K562 (cell line): ENCODE measurements around the gene PTPRG. TPM values are rescaled to one million over a fixed set of nuclear protein-coding genes. Genes with fewer than 3 reads are reported as not detected.

Experiments
- ATAC-seq: fragments of 200-7000 bp; cut with Tn5 transposase; 3 replicates; pipeline ENCODE4 v1.9.1; 2020; ENCODE audit warnings: moderate library complexity
- BruUV-seq: library from RNA; stranded (reverse); fragments of 400-500 nt; replicated peaks from 2 replicates; lab custom pipeline; 2021; lab: Mats Ljungman, UMichigan
- CTCF ChIA-PET: fragments of 300-600 bp; formaldehyde crosslinking; extraction: SDS; loops from one replicate; lab custom pipeline; 2021; ENCODE audit warnings: low intra/inter-chr PET ratio; lab: Yijun Ruan, JAX
- POLR2A ChIA-PET: fragments of 300-600, 350-650 bp; sonication (Branson Sonifier 250); formaldehyde crosslinking; extraction: SDS; loops from one replicate; lab custom pipeline; 2021; ENCODE audit warnings: antibody characterized with exemption, inconsistent platforms; lab: Yijun Ruan, JAX
- DNase-seq, 4 experiments: peaks; one replicate each; pipeline versions ENCODE4 v3.0.0 to v3.0.0-alpha.2; 2011 to 2018; ENCODE audit warnings: low spot score in 3 of 4, mixed read lengths in 3 of 4; ENCODE audit errors: extremely low read depth in 1 of 4
- FAIRE-seq: peaks from 2 replicates; lab custom pipeline; 2011; peaks lifted over from hg19 to GRCh38; lab: Jason Lieb, UNC
- H2AFZ ChIP-seq: 2 replicates; pipeline ENCODE4 v1.6.0; 2011; ENCODE audit warnings: low read depth, low read length, control low read depth, inconsistent platforms
- H3K27ac ChIP-seq: fragments of 200-600 bp; 3 replicates; pipeline ENCODE4 v1.8.0; 2011; ENCODE audit warnings: low read depth, mild to moderate bottlenecking, control low read depth, inconsistent platforms, low read length, moderate library complexity, mixed read lengths; ENCODE audit errors: extremely low read depth
- H3K27me3 ChIP-seq, 2 experiments: fragments of 300-600 bp in 1 of 2; 2 replicates in 1 of 2; 3 replicates in 1 of 2; pipeline versions ENCODE4 v1.6.0 to v1.8.0; 2011; ENCODE audit warnings: inconsistent platforms in 2 of 2, low read length in 2 of 2, mild to moderate bottlenecking in 1 of 2, mixed read lengths in 1 of 2, moderate library complexity in 1 of 2; ENCODE audit not compliant: control insufficient read depth in 2 of 2, insufficient read depth in 2 of 2
- H3K36me3 ChIP-seq: fragments of 300-600 bp; 3 replicates; pipeline ENCODE4 v1.8.0; 2011; ENCODE audit warnings: mild to moderate bottlenecking, low read length, inconsistent platforms; ENCODE audit not compliant: control insufficient read depth, insufficient read depth
- H3K4me1 ChIP-seq, 2 experiments: fragments of 200-600 bp in 1 of 2; replicated peaks in 1 of 2; 2 replicates in 1 of 2; 3 replicates in 1 of 2; pipeline versions ENCODE4 v1.5.1 to v1.8.0; 2011; ENCODE audit warnings: inconsistent platforms in 2 of 2, low read length in 2 of 2, mild to moderate bottlenecking in 1 of 2, mixed read lengths in 1 of 2, moderate library complexity in 1 of 2; ENCODE audit not compliant: control insufficient read depth in 2 of 2, insufficient read depth in 2 of 2
- H3K4me2 ChIP-seq: 2 replicates; pipeline ENCODE4 v1.6.1; 2011; ENCODE audit warnings: low read length, control low read depth, inconsistent platforms, mixed read lengths; ENCODE audit not compliant: insufficient read depth
- H3K4me3 ChIP-seq: fragments of 200-600 bp; sonication (generic), shearing (Covaris generic); 2 replicates; pipeline ENCODE4 v1.5.1; 2016; ENCODE audit warnings: control low read depth, inconsistent platforms
- H3K79me2 ChIP-seq: fragments of 200-600 bp; 3 replicates; pipeline ENCODE4 v1.8.0; 2011; ENCODE audit warnings: low read length, inconsistent platforms; ENCODE audit not compliant: control insufficient read depth, insufficient read depth
- H3K9ac ChIP-seq, 2 experiments: 2 replicates each; pipeline versions ENCODE4 v1.6.0 to v1.6.1; 2011; ENCODE audit warnings: low read depth in 2 of 2, low read length in 2 of 2, control low read depth in 1 of 2, inconsistent platforms in 1 of 2, mild to moderate bottlenecking in 1 of 2, mixed read lengths in 1 of 2; ENCODE audit not compliant: insufficient read depth in 1 of 2
- H3K9me1 ChIP-seq: one replicate; pipeline ENCODE4 v1.6.0; 2011; ENCODE audit warnings: inconsistent platforms, mild to moderate bottlenecking, low read length, moderate library complexity; ENCODE audit not compliant: control insufficient read depth, insufficient read depth
- H3K9me3 ChIP-seq: replicated peaks from 2 replicates; pipeline ENCODE4 v1.5.1; 2011; ENCODE audit warnings: low read depth, low read length, inconsistent platforms; ENCODE audit not compliant: control insufficient read depth, insufficient read depth
- H4K20me1 ChIP-seq: replicated peaks from 2 replicates; pipeline ENCODE4 v1.6.1; 2011; ENCODE audit warnings: low read length, inconsistent platforms, mixed read lengths; ENCODE audit not compliant: control insufficient read depth, insufficient read depth
- BCOR ChIP-seq: fragments of 450-650 bp; IDR thresholded peaks from 2 replicates; pipeline ENCODE4 v1.6.1; 2016
- BRCA1 ChIP-seq, 2 experiments: fragments of 450-650 bp in 1 of 2; sonication (generic) in 1 of 2; formaldehyde crosslinking in 1 of 2; IDR thresholded peaks; 2 replicates each; pipeline versions ENCODE4 v1.5.0 to v1.6.1; 2017 to 2020; ENCODE audit warnings: mild to moderate bottlenecking in 1 of 2, missing genetic modification reagents in 1 of 2
- SMARCB1 ChIP-seq: IDR thresholded peaks from 2 replicates; pipeline ENCODE4 v1.6.1; 2011; ENCODE audit warnings: improper control_type of control experiment, low read depth; ENCODE audit not compliant: insufficient read length
- TAL1 ChIP-seq: fragments of 450-650 bp; IDR thresholded peaks from 2 replicates; pipeline ENCODE4 v1.6.1; 2016; ENCODE audit warnings: mild to moderate bottlenecking
- TBP ChIP-seq: optimal IDR thresholded peaks from 2 replicates; pipeline ENCODE3; 2011; ENCODE audit warnings: low read depth, low read length, improper control_type of control experiment
- WGBS: fragments of 100-300 bp; shearing (Covaris generic); methylation state at CpG from one replicate; pipeline ENCODE4 v1.1.6; 2016; ENCODE audit warnings: low coverage, mixed read lengths; ENCODE audit not compliant: insufficient coverage; ENCODE audit errors: missing lambda C conversion rate; 5-methylcytosine and 5-hydroxymethylcytosine counted together
- in situ Hi-C: fragments of 300-500 bp; cut with MboI; formaldehyde crosslinking; loops from 4 replicates; pipeline ENCODE4 v1.15.0; 2018; ENCODE audit warnings: inconsistent platforms, mixed read lengths
- intact Hi-C: fragments of 100-400 bp; cut with micrococcal nuclease; formaldehyde crosslinking; loops from 2 replicates; pipeline ENCODE4 v1.14.2; 2022
- polyA plus RNA-seq, 8 experiments: library from polyadenylated mRNA; depleted of rRNA in 4 of 8; stranded (reverse) in 5 of 8; unstranded in 3 of 8; fragments of >200 nt; fragmentation: Nextera tagmentation in 2 of 8; fragmentation: Illumina TruSeq in 1 of 8; extraction: Ambion mirVana in 2 of 8; extraction: Trizol in 1 of 8; gene quantifications; 2 replicates each; pipeline versions ENCODE4 v1.2.1 to v1.2.3, GENCODE V29; 2011 to 2014; ENCODE audit warnings: inconsistent platforms in 1 of 8, missing spikeins in 1 of 8
- total RNA-seq, 7 experiments: library from RNA; depleted of rRNA in 6 of 7; stranded (reverse); fragments of >200 nt in 6 of 7; fragmentation: Illumina TruSeq in 2 of 7; extraction: Trizol in 2 of 7; gene quantifications; 2 replicates each; pipeline versions ENCODE4 v1.2.1 to v1.2.3, GENCODE V29; 2011 to 2021; ENCODE audit warnings: low replicate concordance in 1 of 7
- TF ChIP-seq, protein P1 (sequence below): sonication (generic); IDR thresholded peaks from 2 replicates; pipeline ENCODE4 v1.6.1; 2016
- TF ChIP-seq, protein P2 (sequence below): fragments of 250-450 bp; sonication (Bioruptor Pico); IDR thresholded peaks from 2 replicates; pipeline ENCODE4 v1.8.0; 2022; ENCODE audit warnings: inconsistent platforms
- TF ChIP-seq, protein P3 (sequence below): sonication (generic); formaldehyde crosslinking; IDR thresholded peaks from 2 replicates; pipeline ENCODE4 v1.8.1; 2022; ENCODE audit warnings: missing genetic modification reagents
- TF ChIP-seq, protein P4 (sequence below): fragments of 450-650 bp; IDR thresholded peaks from 2 replicates; pipeline ENCODE4 v1.6.1; 2016; ENCODE audit warnings: low read depth

PTPRG gene
- total and polyA plus RNA-seq, 9 of the 15 experiments (the other 6 are each of a cell fraction or from before 2014, with no cell fraction given) = 0.16 TPM; not detected in 8

DNA sequence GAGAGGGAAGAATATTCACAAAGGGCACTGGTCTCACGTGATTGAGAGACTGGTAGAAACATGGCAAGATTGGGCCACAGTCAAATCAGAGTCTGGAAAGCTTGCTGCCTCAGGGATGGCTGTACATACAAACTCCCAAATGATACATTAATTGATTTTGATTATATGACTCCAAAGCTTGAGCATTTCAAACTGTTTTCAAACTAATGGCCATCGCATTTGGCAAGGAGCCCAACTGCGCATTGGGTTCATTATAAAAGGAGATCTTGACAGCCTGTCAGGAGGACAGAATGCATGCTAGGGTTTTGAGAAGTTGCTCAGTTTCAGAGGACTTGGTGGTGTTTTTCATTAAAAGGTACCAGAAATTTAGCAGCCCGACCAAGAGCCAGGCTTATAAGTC lies 117.7 kb downstream of the PTPRG start:
- Histone ChIP-seq H4K20me1 (no peaks in the 10 kb centered on the region), H3K4me1 (no peaks in the 10 kb centered on the region), H3K27me3 (0 out of 5 replicates have a peak, but pooled peaks cover 0 to 7% of the 10 kb centered on the region in 2 experiments), H3K4me3 (no peak overlapping the region), H2AFZ (no peak overlapping the region), H3K9me1 (no peaks in the 10 kb centered on the region), H3K79me2 (no peaks in the 10 kb centered on the region), H3K4me2 (no peak overlapping the region), H3K36me3 (no peaks in the 10 kb centered on the region), H3K9ac (no peak overlapping the region), H3K27ac (no peak overlapping the region), H3K9me3 (no peaks in the 10 kb centered on the region)
- 0% methylated on average over 4 of the region's 4 CpGs for WGBS
- no peak for ATAC-seq
- DNase-seq = no peak
- BruUV-seq = no TSS peak
- POLR2A ChIA-PET = no interaction called here
- intact Hi-C loops (no loop called here), in situ Hi-C loops (no loop called here)
- FAIRE-seq = no peak
- CTCF ChIA-PET = no interaction called here
- TF ChIP-seq, protein P1, sequence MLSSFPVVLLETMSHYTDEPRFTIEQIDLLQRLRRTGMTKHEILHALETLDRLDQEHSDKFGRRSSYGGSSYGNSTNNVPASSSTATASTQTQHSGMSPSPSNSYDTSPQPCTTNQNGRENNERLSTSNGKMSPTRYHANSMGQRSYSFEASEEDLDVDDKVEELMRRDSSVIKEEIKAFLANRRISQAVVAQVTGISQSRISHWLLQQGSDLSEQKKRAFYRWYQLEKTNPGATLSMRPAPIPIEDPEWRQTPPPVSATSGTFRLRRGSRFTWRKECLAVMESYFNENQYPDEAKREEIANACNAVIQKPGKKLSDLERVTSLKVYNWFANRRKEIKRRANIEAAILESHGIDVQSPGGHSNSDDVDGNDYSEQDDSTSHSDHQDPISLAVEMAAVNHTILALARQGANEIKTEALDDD = no peak
- TF ChIP-seq BRCA1 (IDR thresholded peaks at IDR 0.05) (no peak), BRCA1 (CRISPR knock-in tag; IDR thresholded peaks at IDR 0.05) (no peak), TAL1 (no peak), BCOR (no peak), SMARCB1 (no peak), TBP (no peak)
- TF ChIP-seq, protein P2, sequence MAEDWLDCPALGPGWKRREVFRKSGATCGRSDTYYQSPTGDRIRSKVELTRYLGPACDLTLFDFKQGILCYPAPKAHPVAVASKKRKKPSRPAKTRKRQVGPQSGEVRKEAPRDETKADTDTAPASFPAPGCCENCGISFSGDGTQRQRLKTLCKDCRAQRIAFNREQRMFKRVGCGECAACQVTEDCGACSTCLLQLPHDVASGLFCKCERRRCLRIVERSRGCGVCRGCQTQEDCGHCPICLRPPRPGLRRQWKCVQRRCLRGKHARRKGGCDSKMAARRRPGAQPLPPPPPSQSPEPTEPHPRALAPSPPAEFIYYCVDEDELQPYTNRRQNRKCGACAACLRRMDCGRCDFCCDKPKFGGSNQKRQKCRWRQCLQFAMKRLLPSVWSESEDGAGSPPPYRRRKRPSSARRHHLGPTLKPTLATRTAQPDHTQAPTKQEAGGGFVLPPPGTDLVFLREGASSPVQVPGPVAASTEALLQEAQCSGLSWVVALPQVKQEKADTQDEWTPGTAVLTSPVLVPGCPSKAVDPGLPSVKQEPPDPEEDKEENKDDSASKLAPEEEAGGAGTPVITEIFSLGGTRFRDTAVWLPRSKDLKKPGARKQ (CRISPR knock-in tag) = no peak
- TF ChIP-seq, protein P3, sequence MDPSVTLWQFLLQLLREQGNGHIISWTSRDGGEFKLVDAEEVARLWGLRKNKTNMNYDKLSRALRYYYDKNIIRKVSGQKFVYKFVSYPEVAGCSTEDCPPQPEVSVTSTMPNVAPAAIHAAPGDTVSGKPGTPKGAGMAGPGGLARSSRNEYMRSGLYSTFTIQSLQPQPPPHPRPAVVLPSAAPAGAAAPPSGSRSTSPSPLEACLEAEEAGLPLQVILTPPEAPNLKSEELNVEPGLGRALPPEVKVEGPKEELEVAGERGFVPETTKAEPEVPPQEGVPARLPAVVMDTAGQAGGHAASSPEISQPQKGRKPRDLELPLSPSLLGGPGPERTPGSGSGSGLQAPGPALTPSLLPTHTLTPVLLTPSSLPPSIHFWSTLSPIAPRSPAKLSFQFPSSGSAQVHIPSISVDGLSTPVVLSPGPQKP (CRISPR knock-in tag) = no peak
- TF ChIP-seq, protein P4, sequence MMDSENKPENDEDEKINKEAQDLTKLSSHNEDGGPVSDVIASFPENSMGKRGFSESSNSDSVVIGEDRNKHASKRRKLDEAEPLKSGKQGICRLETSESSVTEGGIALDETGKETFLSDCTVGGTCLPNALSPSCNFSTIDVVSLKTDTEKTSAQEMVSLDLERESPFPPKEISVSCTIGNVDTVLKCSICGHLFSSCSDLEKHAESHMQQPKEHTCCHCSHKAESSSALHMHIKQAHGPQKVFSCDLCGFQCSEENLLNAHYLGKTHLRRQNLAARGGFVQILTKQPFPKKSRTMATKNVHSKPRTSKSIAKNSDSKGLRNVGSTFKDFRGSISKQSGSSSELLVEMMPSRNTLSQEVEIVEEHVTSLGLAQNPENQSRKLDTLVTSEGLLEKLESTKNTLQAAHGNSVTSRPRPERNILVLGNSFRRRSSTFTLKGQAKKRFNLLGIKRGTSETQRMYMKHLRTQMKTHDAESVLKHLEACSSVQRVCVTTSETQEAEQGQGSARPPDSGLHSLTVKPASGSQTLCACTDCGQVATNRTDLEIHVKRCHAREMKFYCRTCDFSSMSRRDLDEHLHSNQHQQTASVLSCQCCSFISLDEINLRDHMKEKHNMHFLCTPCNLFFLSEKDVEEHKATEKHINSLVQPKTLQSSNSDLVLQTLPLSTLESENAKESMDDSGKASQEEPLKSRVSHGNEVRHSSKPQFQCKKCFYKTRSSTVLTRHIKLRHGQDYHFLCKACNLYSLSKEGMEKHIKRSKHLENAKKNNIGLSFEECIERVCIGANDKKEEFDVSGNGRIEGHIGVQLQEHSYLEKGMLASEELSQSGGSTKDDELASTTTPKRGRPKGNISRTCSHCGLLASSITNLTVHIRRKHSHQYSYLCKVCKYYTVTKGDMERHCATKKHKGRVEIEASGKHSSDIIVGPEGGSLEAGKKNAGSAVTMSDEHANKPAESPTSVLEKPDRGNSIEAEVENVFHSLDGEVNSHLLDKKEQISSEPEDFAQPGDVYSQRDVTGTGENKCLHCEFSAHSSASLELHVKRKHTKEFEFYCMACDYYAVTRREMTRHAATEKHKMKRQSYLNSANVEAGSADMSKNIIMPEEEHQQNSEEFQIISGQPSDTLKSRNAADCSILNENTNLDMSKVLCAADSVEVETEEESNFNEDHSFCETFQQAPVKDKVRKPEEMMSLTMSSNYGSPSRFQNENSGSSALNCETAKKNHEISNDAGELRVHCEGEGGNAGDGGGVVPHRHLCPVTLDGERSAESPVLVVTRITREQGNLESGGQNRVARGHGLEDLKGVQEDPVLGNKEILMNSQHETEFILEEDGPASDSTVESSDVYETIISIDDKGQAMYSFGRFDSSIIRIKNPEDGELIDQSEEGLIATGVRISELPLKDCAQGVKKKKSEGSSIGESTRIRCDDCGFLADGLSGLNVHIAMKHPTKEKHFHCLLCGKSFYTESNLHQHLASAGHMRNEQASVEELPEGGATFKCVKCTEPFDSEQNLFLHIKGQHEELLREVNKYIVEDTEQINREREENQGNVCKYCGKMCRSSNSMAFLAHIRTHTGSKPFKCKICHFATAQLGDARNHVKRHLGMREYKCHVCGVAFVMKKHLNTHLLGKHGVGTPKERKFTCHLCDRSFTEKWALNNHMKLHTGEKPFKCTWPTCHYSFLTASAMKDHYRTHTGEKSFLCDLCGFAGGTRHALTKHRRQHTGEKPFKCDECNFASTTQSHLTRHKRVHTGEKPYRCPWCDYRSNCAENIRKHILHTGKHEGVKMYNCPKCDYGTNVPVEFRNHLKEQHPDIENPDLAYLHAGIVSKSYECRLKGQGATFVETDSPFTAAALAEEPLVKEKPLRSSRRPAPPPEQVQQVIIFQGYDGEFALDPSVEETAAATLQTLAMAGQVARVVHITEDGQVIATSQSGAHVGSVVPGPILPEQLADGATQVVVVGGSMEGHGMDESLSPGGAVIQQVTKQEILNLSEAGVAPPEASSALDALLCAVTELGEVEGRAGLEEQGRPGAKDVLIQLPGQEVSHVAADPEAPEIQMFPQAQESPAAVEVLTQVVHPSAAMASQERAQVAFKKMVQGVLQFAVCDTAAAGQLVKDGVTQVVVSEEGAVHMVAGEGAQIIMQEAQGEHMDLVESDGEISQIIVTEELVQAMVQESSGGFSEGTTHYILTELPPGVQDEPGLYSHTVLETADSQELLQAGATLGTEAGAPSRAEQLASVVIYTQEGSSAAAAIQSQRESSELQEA = no peak
